HG03575 (cell line): ENCODE results near the gene ECI1.
"Not testable (repeated sequence)": the region's sequence is repeated elsewhere in the genome, so short reads cannot be mapped to it uniquely, and the experiment has no call there.

Experiments used
- ATAC-seq: cut with Tn5 transposase; IDR thresholded peaks from one replicate; pipeline ENCODE4 v1.9.1; 2021; ENCODE audit not compliant: unreplicated experiment, insufficient number of reproducible peaks, low FRiP score; ENCODE audit errors: extremely low read depth

Gene ECI1

DNA sequence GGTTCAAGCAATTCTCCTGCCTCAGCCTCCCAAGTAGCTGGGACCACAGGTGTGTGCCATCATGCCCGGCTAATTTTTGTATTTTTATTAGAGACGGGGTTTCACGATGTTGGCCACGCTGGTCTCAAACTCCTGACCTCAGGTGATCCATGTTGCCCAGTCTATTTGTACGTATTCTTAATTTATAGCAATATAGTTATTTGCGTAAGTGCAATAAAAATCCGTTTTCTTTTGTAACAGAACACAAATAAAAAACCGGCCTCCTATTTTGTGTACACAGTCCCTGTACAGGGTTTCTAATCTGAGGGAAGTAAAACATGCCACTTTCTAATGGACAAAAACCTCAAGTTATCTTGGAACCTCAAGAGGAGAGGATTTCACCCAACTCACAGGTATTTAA lies 8.9 kb upstream of the ECI1 start:
- no peak for ATAC-seq

DNA sequence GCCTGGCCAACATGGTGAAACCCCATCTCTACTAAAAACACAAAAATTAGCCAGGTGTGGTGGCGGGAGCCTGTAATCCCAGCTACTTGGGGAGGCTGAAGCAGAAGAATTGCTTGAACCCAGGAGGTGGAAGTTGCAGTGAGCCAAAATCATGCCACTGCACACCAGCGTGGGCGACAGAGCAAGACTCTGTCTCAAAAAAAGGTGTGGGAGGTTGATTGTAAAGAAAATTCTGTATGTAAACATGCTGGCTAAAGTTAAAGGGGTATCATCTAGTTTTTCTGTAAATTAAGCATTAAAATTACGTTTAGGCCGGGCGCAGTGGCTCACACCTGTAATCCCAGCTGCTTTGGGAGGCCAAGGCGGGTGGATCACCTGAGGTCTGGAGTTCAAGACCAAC lies 7.1 kb upstream of the ECI1 start:
- ATAC-seq, result not testable (repeated sequence)

GRCh38 chr16:2257726-2258125 lies 6.3 kb upstream of the ECI1 start:
- ATAC-seq, result no peak

DNA sequence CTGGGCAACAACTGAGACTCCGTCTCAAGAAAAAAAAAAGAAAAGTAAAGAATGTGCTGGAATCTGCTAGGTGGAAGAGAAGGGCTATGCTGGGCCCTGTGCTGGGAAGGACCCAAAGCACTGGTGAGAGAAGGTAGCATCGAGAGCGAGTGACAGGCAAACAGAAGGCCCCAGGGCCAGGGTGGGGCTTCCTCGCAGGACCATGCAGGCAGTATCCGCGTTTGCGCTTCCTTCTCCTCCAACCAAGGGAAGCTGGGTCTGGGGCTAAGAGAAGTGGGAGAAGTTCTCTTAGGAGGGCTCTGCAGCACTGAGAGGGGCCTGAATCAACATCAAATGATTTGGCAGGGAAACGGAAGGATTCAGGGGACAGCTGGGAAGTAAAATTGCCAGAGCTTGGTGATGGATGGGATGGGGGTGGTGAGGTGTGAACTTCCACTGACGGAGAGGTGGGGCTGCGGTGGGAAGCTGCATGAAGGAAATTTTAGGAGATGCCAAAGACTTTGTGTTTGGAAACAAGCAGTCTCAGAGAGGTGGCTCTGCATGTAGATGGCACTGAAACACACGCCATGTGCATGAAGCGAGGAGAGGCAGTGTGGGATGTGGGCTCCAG lies 5.2 kb upstream of the ECI1 start:
- ATAC-seq, result no peak

GRCh38 chr16:2253293-2253692 lies 1.9 kb upstream of the ECI1 start:
- no peak for ATAC-seq

DNA sequence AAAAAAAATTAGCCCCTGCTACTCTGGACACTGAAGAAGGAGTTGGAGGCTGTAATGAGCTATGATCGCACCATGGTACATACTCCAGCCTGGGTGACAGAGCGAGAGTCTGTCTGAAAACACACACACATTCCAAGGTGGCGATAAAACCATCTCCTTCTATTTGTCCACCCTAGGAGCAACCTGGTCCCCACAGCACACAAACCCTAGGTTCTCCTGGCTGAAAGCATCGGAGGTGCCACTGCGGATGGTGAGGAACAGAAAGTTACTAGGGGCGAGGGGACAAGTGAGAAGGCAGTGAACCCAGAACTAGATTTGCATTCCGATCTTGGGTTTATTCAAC lies 1.4 kb upstream of the ECI1 start:
- no peak for ATAC-seq

DNA sequence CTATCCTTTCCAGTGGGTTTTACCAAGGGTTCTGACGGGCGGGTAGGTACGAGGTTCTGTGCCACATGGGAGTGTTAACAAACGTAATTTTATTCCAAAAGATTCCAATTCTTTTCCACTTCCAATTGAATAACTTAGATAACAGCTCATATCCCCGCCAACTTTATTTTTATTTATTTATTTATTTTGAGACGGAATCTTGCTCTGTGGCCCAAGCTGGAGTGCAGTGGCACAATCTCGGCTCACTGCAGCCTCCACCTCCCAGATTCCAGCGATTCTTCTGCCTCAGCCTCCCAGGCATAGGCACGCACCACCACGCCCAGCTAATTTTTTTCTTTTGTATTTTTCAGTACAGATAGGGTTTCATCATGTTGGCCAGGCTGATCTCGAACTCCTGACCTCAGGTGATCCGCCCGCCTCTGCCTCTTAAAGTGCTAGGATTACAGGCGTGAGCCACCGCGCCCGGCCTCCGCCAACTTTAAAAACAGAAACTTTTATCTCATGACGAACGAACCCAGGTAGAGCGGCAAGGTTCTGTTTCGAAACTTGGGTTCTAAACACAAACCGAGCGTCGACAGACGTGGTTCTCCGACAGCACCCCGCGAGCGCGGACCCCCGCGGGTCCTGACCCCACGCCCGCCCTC lies 613 bp downstream of the ECI1 start:
- ATAC-seq, result no peak

GRCh38 chr16:2246301-2246885 lies 5.0 kb downstream of the ECI1 start:
- ATAC-seq, result no peak

DNA sequence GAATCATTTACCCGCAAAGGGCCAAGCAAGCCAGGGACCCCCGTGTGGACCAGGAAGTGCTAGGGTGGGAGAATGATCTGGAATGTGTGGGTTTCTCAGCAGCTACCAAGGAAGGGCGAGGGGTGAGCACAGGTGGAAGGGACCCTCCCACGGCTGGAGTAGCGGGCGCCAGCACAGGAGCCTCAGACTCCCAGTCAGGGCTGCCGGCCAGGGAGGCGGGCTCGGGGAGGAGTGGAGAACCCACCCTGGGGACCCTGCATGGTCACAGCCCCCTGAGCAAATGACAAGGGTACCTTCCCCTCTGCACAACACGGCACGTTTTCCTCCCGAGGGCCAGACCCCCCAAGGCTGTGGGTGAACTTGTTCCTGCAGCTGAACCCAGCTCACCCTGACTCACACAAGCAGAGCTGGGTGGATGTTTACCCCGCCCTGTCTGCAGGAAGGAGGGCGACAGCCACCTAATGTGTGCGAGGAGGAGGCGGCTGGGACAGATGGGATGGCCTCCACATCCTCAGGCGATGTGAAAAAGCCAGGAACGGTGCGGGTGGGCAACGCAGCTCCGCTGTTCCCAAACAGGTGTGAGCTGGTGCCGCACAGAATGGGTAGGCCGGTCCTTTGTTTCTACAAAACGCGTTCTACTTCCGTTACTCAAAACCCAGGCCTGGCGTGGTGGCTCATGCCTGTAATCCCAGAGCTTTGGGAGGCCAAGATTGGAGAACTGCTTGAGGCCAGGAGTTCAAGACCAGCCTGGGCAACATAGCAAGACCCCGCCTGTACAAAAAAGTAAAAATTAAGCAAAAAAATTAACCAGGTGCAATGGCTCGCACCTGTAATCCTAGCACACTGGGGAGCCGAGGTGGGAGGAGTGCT lies 6.2 kb downstream of the ECI1 start:
- ATAC-seq, result no peak

DNA sequence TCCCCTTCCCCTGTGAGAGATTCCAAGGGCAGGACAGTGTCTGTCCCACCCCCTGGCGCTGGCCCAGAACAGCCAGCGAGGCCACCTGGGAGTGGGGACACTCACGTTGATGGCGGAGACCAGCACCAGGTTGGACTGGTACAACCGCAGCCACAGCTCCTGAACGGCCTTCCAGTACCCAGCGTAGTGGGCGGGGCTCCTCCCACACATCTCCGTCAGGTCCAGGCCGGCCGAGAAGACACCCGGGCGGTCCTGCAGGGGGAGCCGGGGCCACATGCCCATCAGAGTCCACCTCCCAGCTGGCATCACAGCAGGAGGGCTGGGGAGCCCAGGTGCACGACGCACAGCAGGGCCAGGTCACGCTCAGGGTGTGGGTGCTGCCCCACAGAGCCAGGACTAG lies 7.1 kb downstream of the ECI1 start:
- no peak for ATAC-seq

DNA sequence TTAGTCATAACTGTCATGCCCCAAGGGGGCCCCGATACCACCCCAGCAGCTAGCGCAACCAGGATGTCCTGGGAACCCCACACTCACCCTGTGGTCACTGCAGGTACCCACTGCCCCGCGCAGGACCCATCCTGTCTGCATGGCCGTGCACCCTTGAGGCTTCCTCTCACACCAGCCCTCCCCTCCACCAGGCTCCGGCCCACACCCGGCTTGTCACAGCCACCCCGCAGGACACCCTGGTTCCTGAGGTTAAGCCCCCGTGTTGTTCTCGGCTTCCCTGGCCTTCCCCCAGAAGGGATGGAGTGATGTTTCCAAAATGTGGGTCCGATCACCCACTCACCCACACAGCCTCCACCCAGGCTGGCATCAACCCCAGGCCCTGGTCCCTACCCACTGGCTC lies 7.6 kb downstream of the ECI1 start:
- ATAC-seq, result no peak

DNA sequence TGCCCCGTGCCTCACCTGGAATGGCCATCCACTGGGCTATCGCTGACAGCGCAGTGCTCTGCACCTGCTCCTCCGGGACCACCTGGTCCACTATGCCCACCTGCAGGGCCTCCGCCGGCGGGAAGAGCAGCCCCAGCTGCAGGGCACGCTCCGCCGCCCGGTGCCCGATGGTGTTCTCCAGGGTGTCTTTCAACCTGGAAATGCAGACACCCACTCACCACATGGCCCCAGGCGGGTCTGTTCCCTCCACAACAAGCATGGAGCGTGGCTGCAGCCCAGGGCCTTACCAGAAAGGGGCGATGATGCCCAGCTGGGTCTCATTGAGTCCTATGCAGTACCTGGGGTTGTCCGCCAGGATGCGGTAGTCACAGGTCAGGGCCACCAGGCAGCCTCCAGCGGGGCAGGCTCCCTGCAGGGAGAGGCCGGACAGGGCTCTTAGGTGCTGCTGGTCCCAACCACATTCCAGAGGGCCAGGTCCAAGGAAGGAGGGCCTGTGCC lies 8.3 kb downstream of the ECI1 start:
- ATAC-seq, result no peak

DNA sequence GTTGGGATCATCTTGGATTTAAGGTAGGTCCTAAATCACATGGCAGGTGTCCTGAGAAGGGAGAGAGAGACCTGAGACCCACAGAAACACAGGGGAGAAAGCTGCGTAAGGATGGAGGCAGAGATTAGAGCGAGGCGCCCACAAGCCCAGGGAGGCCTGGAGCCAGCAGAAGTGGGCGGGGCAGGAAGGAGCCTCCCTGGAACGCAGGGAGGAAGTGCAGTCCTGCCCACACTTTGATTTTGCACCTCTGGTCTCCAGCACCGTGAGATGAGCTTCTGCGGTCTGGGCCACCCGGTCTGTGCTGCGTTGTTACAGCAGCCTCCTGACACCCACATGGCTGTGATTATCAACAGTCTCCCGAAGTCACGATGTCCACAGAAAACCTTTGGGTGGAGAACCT lies 8.8 kb downstream of the ECI1 start:
- no peak for ATAC-seq

DNA sequence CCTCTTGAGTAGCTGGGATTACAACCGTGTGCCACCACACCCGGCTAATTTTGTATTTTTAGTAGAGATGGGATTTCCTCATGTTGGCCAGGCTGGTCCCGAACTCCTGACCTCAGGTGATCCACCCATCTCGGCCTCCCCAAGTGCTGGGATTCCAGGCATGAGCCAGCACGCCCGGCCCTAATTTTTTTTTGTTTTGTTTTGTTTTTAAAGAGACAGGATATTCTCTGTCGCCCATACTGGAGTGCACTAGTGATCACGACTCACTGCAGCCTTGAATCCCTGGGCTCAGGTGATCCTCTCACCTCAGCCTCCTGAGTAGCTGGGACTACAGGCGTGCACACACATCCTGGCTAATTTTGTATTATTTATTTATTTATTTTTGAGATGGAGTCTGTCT lies 11.1 kb downstream of the ECI1 start:
- not testable (repeated sequence) for ATAC-seq

GRCh38 chr16:2238838-2239675 lies 12.3 kb downstream of the ECI1 start:
- no peak for ATAC-seq

DNA sequence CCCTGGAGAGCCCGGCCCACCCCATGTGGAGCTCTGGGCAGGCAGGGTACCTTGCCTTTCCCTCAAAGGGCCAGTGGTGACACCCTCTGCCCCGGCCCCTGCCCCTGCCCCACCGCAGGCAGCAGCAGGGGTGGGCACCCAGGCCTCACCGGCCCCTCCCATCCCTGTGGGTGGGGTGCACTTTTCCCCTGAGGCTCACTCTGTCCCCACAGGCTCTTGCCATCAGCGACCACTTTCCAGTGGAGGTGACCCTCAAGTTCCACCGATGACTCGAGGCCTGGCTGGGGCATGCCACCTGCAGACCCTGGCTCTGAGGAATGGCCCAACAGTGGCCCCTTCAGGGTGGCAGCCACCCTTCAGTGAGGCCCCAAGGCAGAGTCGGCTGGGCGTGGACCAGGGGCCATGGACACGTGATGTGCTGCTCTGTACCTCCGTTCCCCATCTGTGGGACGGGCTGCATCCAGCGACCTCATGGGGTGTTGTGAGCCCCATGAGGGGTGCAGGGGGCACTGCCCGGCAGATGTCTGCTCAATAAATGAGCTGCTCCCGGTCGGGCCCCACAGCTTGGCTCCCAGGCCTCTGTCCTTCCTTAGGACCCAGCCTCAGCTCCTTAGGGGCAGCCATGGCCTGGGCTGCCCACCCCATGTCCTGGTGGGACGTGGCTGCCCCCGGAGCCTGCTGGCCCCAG lies 13.1 kb downstream of the ECI1 start:
- no peak for ATAC-seq

GRCh38 chr16:2237493-2238149 lies 13.8 kb downstream of the ECI1 start:
- no peak for ATAC-seq

- ATAC-seq, result no peak
Observed at GRCh38 chr16:2237102-2237482, 14.3 kb downstream of the ECI1 start.
